ENCODE data around the gene LIPH. TPM values are rescaled to one million over a fixed set of nuclear protein-coding genes. Genes with fewer than 3 reads are reported as not detected.

Gene LIPH
- total RNA-seq, 1 donor from 2014 or later: not detected

- H3K27me3 Mint-ChIP-seq (ENCODE audit: unreplicated experiment): peaks cover 10% of the 10 kb centered on the region
- H3K4me1 Mint-ChIP-seq (ENCODE audit: unreplicated experiment): peaks cover 12% of the 10 kb centered on the region
- H3K27ac Mint-ChIP-seq (ENCODE audit: unreplicated experiment): peak within 1 kb of the TSS; percentile 92
- TF ChIP-seq, protein P1, sequence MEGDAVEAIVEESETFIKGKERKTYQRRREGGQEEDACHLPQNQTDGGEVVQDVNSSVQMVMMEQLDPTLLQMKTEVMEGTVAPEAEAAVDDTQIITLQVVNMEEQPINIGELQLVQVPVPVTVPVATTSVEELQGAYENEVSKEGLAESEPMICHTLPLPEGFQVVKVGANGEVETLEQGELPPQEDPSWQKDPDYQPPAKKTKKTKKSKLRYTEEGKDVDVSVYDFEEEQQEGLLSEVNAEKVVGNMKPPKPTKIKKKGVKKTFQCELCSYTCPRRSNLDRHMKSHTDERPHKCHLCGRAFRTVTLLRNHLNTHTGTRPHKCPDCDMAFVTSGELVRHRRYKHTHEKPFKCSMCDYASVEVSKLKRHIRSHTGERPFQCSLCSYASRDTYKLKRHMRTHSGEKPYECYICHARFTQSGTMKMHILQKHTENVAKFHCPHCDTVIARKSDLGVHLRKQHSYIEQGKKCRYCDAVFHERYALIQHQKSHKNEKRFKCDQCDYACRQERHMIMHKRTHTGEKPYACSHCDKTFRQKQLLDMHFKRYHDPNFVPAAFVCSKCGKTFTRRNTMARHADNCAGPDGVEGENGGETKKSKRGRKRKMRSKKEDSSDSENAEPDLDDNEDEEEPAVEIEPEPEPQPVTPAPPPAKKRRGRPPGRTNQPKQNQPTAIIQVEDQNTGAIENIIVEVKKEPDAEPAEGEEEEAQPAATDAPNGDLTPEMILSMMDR (IDR thresholded peaks at IDR 0.05): no peak
- no peaks in the 10 kb centered on the region for H3K9me3 Mint-ChIP-seq (ENCODE audit: unreplicated experiment)
- peak; percentile 98 for DNase-seq (ENCODE audit: extremely low spot score, unreplicated experiment)
- H3K4me3 Mint-ChIP-seq (ENCODE audit: unreplicated experiment): peak within 1 kb of the TSS; percentile 89
- peaks cover 13% of the 10 kb centered on the region for H3K36me3 Mint-ChIP-seq (ENCODE audit: unreplicated experiment)
Observed at GRCh38 chr3:185498503-185499396, 53.6 kb downstream of the LIPH start, which contains the start of gene TMEM41A. Gene TMEM41A (minus strand): TSS chr3:185499035. CDS start chr3:185498961, 74 bp downstream.

GRCh38 chr3:185490241-185490640 lies 62.1 kb downstream of the LIPH start:
- H3K9me3 Mint-ChIP-seq (ENCODE audit: unreplicated experiment): no peaks in the 10 kb centered on the region

GRCh38 chr3:185489462-185489861 lies 62.9 kb downstream of the LIPH start:
- TF ChIP-seq, protein P1 (IDR thresholded peaks at IDR 0.05): no peak
- Mint-ChIP-seq H3K4me1 (ENCODE audit: unreplicated experiment) (no peaks in the 10 kb centered on the region), H3K27me3 (ENCODE audit: unreplicated experiment) (no peaks in the 10 kb centered on the region), H3K9me3 (ENCODE audit: unreplicated experiment) (no peaks in the 10 kb centered on the region), H3K4me3 (ENCODE audit: unreplicated experiment) (no peak overlapping the region), H3K27ac (ENCODE audit: unreplicated experiment) (no peak overlapping the region), H3K36me3 (ENCODE audit: unreplicated experiment) (peaks cover 20% of the 10 kb centered on the region)
- DNase-seq (ENCODE audit: extremely low spot score, unreplicated experiment): no peak

More at GRCh38 chr3:185490241-185490640, 62.1 kb downstream of the LIPH start:
- TF ChIP-seq, protein P1 (IDR thresholded peaks at IDR 0.05): no peak
- Mint-ChIP-seq H3K4me1 (ENCODE audit: unreplicated experiment) (no peaks in the 10 kb centered on the region), H3K27ac (ENCODE audit: unreplicated experiment) (no peak overlapping the region), H3K36me3 (ENCODE audit: unreplicated experiment) (peaks cover 24% of the 10 kb centered on the region), H3K4me3 (ENCODE audit: unreplicated experiment) (no peak overlapping the region), H3K27me3 (ENCODE audit: unreplicated experiment) (no peaks in the 10 kb centered on the region)
- no peak for DNase-seq (ENCODE audit: extremely low spot score, unreplicated experiment)

DNA sequence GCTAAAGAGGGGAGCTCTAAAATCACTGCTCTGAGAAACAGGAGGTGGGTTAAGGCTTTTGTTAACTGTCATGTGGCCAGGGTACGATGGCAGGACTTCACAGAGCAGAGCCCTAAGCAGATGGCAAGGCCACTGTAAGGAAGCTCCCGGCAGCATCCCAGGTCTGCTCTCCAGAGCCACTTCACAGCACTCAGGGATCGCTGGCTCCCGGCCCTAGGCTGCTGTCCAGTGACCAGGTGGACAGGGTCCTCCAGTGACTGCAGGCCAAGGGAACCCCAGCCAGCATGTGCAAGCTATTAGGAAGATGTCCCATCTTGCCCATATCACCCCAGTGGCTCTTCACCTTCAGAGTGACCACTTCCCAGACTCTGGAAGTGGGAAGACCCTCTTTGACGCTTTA lies 63.9 kb downstream of the LIPH start:
- Mint-ChIP-seq H3K9me3 (ENCODE audit: unreplicated experiment) (no peaks in the 10 kb centered on the region), H3K27me3 (ENCODE audit: unreplicated experiment) (no peaks in the 10 kb centered on the region), H3K4me1 (ENCODE audit: unreplicated experiment) (no peaks in the 10 kb centered on the region), H3K4me3 (ENCODE audit: unreplicated experiment) (no peak overlapping the region), H3K27ac (ENCODE audit: unreplicated experiment) (no peak overlapping the region), H3K36me3 (ENCODE audit: unreplicated experiment) (peaks cover 16% of the 10 kb centered on the region)
- DNase-seq (ENCODE audit: extremely low spot score, unreplicated experiment): no peak
- TF ChIP-seq, protein P1 (IDR thresholded peaks at IDR 0.05): no peak

DNA sequence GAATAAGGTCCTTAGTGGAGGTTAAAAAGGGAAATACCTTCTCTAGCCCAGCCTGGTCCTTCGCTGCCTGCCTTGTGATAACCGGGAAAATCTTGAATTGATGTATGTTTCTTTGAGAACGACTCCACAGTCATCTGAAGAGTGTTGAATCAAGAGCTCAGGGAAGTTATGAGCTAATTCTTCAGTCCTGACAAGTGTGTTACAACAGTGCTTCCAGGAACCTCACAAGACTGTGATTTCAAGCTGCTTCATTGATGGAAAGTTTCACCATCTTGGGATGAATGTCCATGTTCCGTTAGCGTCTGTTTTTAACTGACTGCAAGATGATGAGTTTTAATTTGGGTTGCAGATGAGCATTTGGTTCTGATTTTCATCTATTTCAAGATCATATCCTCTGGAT lies 66.0 kb downstream of the LIPH start:
- no peak for DNase-seq (ENCODE audit: extremely low spot score, unreplicated experiment)
- TF ChIP-seq, protein P1 (IDR thresholded peaks at IDR 0.05): no peak
- Mint-ChIP-seq H3K36me3 (ENCODE audit: unreplicated experiment) (peaks cover 21% of the 10 kb centered on the region), H3K27ac (ENCODE audit: unreplicated experiment) (no peak overlapping the region), H3K9me3 (ENCODE audit: unreplicated experiment) (no peaks in the 10 kb centered on the region), H3K4me3 (ENCODE audit: unreplicated experiment) (no peak overlapping the region), H3K4me1 (ENCODE audit: unreplicated experiment) (no peaks in the 10 kb centered on the region), H3K27me3 (ENCODE audit: unreplicated experiment) (no peaks in the 10 kb centered on the region)

Measured in osteocyte (in vitro differentiated cells).